Kidney (tissue), 14 donors: ENCODE data around the gene ERAP2. TPM values are rescaled to one million over a fixed set of nuclear protein-coding genes. Genes with fewer than 3 reads are reported as not detected.

Source experiments
- DNase-seq, 5 donors: peaks; one replicate each; pipeline ENCODE4 v3.0.0-alpha.2; 2013 to 2020
- FAIRE-seq: peaks from 2 replicates; lab custom pipeline; 2012; peaks lifted over from hg19 to GRCh38; lab: Jason Lieb, UNC
- H3K27ac ChIP-seq, 2 donors: one replicate each; pipeline ENCODE4 v1.7.0; 2013; ENCODE audit warnings: low read depth in 2 of 2, low read length in 2 of 2, inconsistent platforms in 1 of 2
- H3K27me3 ChIP-seq: one replicate; pipeline ENCODE4 v1.7.1; 2013; ENCODE audit warnings: low read length, inconsistent platforms; ENCODE audit not compliant: control insufficient read depth, insufficient read depth
- H3K36me3 ChIP-seq, 3 donors: one replicate each; pipeline versions ENCODE4 v1.7.0 to v1.7.1; 2013; ENCODE audit warnings: low read length in 3 of 3, control low read depth in 1 of 3, inconsistent platforms in 1 of 3; ENCODE audit not compliant: insufficient read depth in 3 of 3, control insufficient read depth in 2 of 3
- H3K4me1 ChIP-seq, 3 donors: one replicate each; pipeline versions ENCODE4 v1.7.0 to v1.7.1; 2013; ENCODE audit warnings: low read length in 3 of 3, inconsistent platforms in 1 of 3, low read depth in 1 of 3; ENCODE audit not compliant: control insufficient read depth in 2 of 3, insufficient read depth in 2 of 3
- H3K4me3 ChIP-seq, 3 donors: one replicate each; pipeline versions ENCODE4 v1.7.0 to v1.8.1; 2013; ENCODE audit warnings: low read length in 3 of 3, control low read depth in 1 of 3, inconsistent platforms in 1 of 3
- H3K9ac ChIP-seq, 3 donors: one replicate each; pipeline versions ENCODE4 v1.7.0 to v1.7.1; 2013; ENCODE audit warnings: low read length in 3 of 3, control low read depth in 1 of 3, inconsistent platforms in 1 of 3
- H3K9me3 ChIP-seq, 3 donors: one replicate each; pipeline versions ENCODE4 v1.7.0 to v1.7.1; 2013; ENCODE audit warnings: low read length in 3 of 3, control low read depth in 1 of 3, inconsistent platforms in 1 of 3; ENCODE audit not compliant: control insufficient read depth in 2 of 3, insufficient read depth in 1 of 3
- CTCF ChIP-seq: IDR thresholded peaks from 3 replicates; pipeline ENCODE4 v1.5.1; 2012; ENCODE audit warnings: mild to moderate bottlenecking, moderate library complexity, borderline replicate concordance; ENCODE audit not compliant: insufficient read depth; ENCODE audit errors: extremely low read depth
- intact Hi-C: fragments of 100-400 bp; cut with DNase I; formaldehyde crosslinking; loops from one replicate; pipeline ENCODE4 v1.11.1; 2022
- polyA plus RNA-seq: library from polyadenylated mRNA; stranded (reverse); fragments of 350-450 nt; fragmentation: Illumina TruSeq; extraction: RNeasy Lipid Tissue Mini Kit (QIAGEN cat#74804); gene quantifications from one replicate; pipeline ENCODE4 v1.2.3, GENCODE V29; 2014; ENCODE audit warnings: low read depth, low replicate concordance; ENCODE audit not compliant: insufficient read depth
- total RNA-seq: library from RNA; stranded (reverse); fragmentation: NEBNext Ultra II Directional; extraction: Animal tissue kit (Norgen Biotek cat#: 25700); gene quantifications from one replicate; pipeline ENCODE4 v1.2.1, GENCODE V29; 2021
- donor health status: control.
- donor health status: control.
- donor health status: control.
- donor health status: control.
- donor health status: control.
- donor health status: DM: yes; HTN: yes; CAD: no.
- donor health status: Normal renal cell carcinoma (clear cell type).

The ERAP2 gene
- total and polyA plus RNA-seq, 2 donors from 2014 or later = 8.2 to 13.8 TPM

- Histone ChIP-seq H3K4me1 (peaks cover 0 to 17% (median 0%) of the 10 kb centered on the region in 3 donors), H3K9me3 (no peaks in the 10 kb centered on the region), H3K4me3 (no peak overlapping the region), H3K27ac (peak overlapping the region; percentile 67 to 78), H3K36me3 (no peaks in the 10 kb centered on the region), H3K27me3 (no peaks in the 10 kb centered on the region), H3K9ac (peak overlapping the region in 1 of 3 donors; percentile 12)
- intact Hi-C loops = no loop called here
- FAIRE-seq = no peak
- no peak for TF ChIP-seq CTCF
- peak in 2 of 5 donors; percentile 38 to 52 for DNase-seq
These were observed 76.9 kb downstream of the ERAP2 start for GRCh38 chr5:96952974-96953730.

GRCh38 chr5:96957254-96958049, 81.2 kb downstream of the ERAP2 start:
- peak overlapping the region; percentile 13 to 61 for H3K27ac ChIP-seq
- H3K27me3 ChIP-seq = no peaks in the 10 kb centered on the region
- H3K4me1 ChIP-seq = peaks cover 0 to 23% (median 0%) of the 10 kb centered on the region in 3 donors
- H3K36me3 ChIP-seq = no peaks in the 10 kb centered on the region
- H3K4me3 ChIP-seq = no peak overlapping the region
- TF ChIP-seq CTCF = no peak
- intact Hi-C loops = no loop called here
- DNase-seq (no peak), FAIRE-seq (no peak)
- no peaks in the 10 kb centered on the region for H3K9me3 ChIP-seq
- no peak overlapping the region for H3K9ac ChIP-seq

DNA sequence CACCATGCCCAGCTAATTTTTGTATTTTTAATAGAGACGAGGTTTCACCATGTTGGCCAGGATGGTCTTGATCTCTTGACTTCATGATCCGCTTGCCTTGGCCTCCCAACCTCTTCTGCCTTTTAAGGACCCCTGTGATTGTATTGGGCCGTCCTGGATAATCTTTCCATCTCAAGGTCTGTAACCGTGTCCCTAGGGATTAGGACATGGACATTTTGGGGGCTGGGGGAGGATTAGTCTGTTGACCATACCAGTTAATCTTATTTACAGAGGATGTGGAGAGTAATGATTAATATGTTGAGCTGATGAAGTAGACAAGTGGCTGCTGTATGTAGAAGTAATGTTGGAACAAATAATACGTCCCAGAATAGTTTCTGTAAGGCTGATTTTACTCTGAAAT, 82.7 kb downstream of the ERAP2 start:
- no peak overlapping the region for H3K27ac ChIP-seq
- H3K4me3 ChIP-seq = no peak overlapping the region
- no peaks in the 10 kb centered on the region for H3K9me3 ChIP-seq
- intact Hi-C loops = no loop called here
- FAIRE-seq (no peak), DNase-seq (no peak)
- no peaks in the 10 kb centered on the region for H3K27me3 ChIP-seq
- no peak overlapping the region for H3K9ac ChIP-seq
- TF ChIP-seq CTCF = no peak
- peaks cover 0 to 15% (median 3%) of the 10 kb centered on the region in 3 donors for H3K4me1 ChIP-seq
- no peaks in the 10 kb centered on the region for H3K36me3 ChIP-seq
